ENCODE results near the gene SAMD4A.

SAMD4A gene

GRCh38 chr14:54834727-54835126 lies 267.8 kb downstream of the SAMD4A start:
- no peak for DNase-seq (ENCODE audit: low read depth)

- DNase-seq (ENCODE audit: low read depth), result no peak
Observed at GRCh38 chr14:54836231-54836630, 269.3 kb downstream of the SAMD4A start.

GRCh38 chr14:54837508-54838149 lies 270.7 kb downstream of the SAMD4A start:
- no peak for DNase-seq (ENCODE audit: low read depth)

GRCh38 chr14:54838931-54839512 lies 272.1 kb downstream of the SAMD4A start:
- no peak for DNase-seq (ENCODE audit: low read depth)

GRCh38 chr14:54839701-54840119 lies 272.8 kb downstream of the SAMD4A start:
- DNase-seq (ENCODE audit: low read depth), result no peak

- DNase-seq (ENCODE audit: low read depth), result no peak
Observed at GRCh38 chr14:54840336-54840735, 273.4 kb downstream of the SAMD4A start.

GRCh38 chr14:54840798-54841197 lies 273.9 kb downstream of the SAMD4A start:
- no peak for DNase-seq (ENCODE audit: low read depth)

Data from stimulated activated CD8-positive, alpha-beta memory T cell treated with anti-CD3 and anti-CD28 coated beads, Interleukin-4, amount 100 ng/mL, for 24 hours (primary cell).